Thymus (tissue), 11 donors: ENCODE results near the gene FAAP100. TPM values are rescaled to one million over a fixed set of nuclear protein-coding genes. Genes with fewer than 3 reads are reported as not detected.

Experiments used
- DNase-seq, 9 donors: peaks; one replicate each; pipeline ENCODE4 v3.0.0-alpha.2; 2013; ENCODE audit warnings: low spot score in 9 of 9, low read depth in 6 of 9, missing footprints in 1 of 9
- H3K27ac ChIP-seq, 2 donors: one replicate each; pipeline ENCODE4 v1.5.1; 2013; ENCODE audit warnings: control low read depth in 1 of 2, low read depth in 1 of 2, low read length in 1 of 2, mild to moderate bottlenecking in 1 of 2, moderate library complexity in 1 of 2
- H3K27me3 ChIP-seq, 2 donors: one replicate each; pipeline ENCODE4 v1.5.1; 2013; ENCODE audit warnings: low read length in 1 of 2; ENCODE audit not compliant: control insufficient read depth in 2 of 2, insufficient read depth in 1 of 2
- H3K36me3 ChIP-seq, 2 donors: one replicate each; pipeline ENCODE4 v1.5.1; 2013; ENCODE audit warnings: low read length in 1 of 2, mild to moderate bottlenecking in 1 of 2, moderate library complexity in 1 of 2; ENCODE audit not compliant: control insufficient read depth in 2 of 2, insufficient read depth in 2 of 2
- H3K4me1 ChIP-seq, 2 donors: one replicate each; pipeline ENCODE4 v1.5.1; 2013; ENCODE audit warnings: low read length in 2 of 2; ENCODE audit not compliant: control insufficient read depth in 2 of 2, insufficient read depth in 2 of 2
- H3K4me3 ChIP-seq, 2 donors: one replicate each; pipeline ENCODE4 v1.5.1; 2013; ENCODE audit warnings: low read length in 2 of 2, control low read depth in 1 of 2, mild to moderate bottlenecking in 1 of 2
- H3K9me3 ChIP-seq, 2 donors: one replicate each; pipeline ENCODE4 v1.5.1; 2013; ENCODE audit warnings: low read length in 1 of 2, mild to moderate bottlenecking in 1 of 2; ENCODE audit not compliant: control insufficient read depth in 2 of 2, insufficient read depth in 1 of 2
- WGBS: extraction: QIAGEN DNeasy Blood & Tissue Kit; methylation state at CpG from one replicate; pipeline ENCODE4 v1.1.7; 2013; 5-methylcytosine and 5-hydroxymethylcytosine counted together
- polyA plus RNA-seq: library from polyadenylated mRNA; stranded (reverse); fragments of 200-250 nt; gene quantifications from one replicate; pipeline ENCODE4 v1.2.3, GENCODE V29; 2013
- total RNA-seq: library from RNA; stranded (reverse); fragments of 120-200 nt; gene quantifications from one replicate; pipeline ENCODE4 v1.2.4, GENCODE V29; 2013
- donor health status: healthy.

Gene FAAP100
- total and polyA plus RNA-seq, 2 donors = 8.8 to 43.9 TPM

GRCh38 chr17:81544281-81544974 lies 7.7 kb downstream of the FAAP100 start:
- H3K9me3 ChIP-seq = no peaks in the 10 kb centered on the region
- no peaks in the 10 kb centered on the region for H3K27me3 ChIP-seq
- H3K4me3 ChIP-seq = no peak overlapping the region
- H3K4me1 ChIP-seq = no peaks in the 10 kb centered on the region
- peaks cover 72 to 87% of the 10 kb centered on the region in 2 donors for H3K36me3 ChIP-seq
- no peak overlapping the region for H3K27ac ChIP-seq
- 95% methylated on average over 16 of the region's 16 CpGs for WGBS
- no peak for DNase-seq

- Histone ChIP-seq H3K27me3 (no peaks in the 10 kb centered on the region), H3K4me1 (no peaks in the 10 kb centered on the region), H3K27ac (no peak overlapping the region), H3K9me3 (no peaks in the 10 kb centered on the region), H3K4me3 (no peak overlapping the region), H3K36me3 (peaks cover 70 to 86% of the 10 kb centered on the region in 2 donors)
- 98% methylated on average over 15 of the region's 15 CpGs for WGBS
- no peak for DNase-seq
Measured at GRCh38 chr17:81543756-81544155, 8.4 kb downstream of the FAAP100 start.

GRCh38 chr17:81543339-81543675 lies 8.8 kb downstream of the FAAP100 start:
- Histone ChIP-seq H3K36me3 (peaks cover 70 to 91% of the 10 kb centered on the region in 2 donors), H3K9me3 (peaks cover 0 to under 1% of the 10 kb centered on the region in 2 donors), H3K27ac (no peak overlapping the region), H3K4me1 (no peaks in the 10 kb centered on the region), H3K27me3 (peaks cover 0 to 2% of the 10 kb centered on the region in 2 donors), H3K4me3 (no peak overlapping the region)
- 98% methylated on average over 14 of the region's 14 CpGs for WGBS
- DNase-seq = no peak

- WGBS = 96% methylated on average over 15 of the region's 15 CpGs
- Histone ChIP-seq H3K4me3 (no peak overlapping the region), H3K27me3 (peaks cover 0 to 9% of the 10 kb centered on the region in 2 donors), H3K36me3 (peaks cover 63 to 89% of the 10 kb centered on the region in 2 donors), H3K27ac (no peak overlapping the region), H3K9me3 (peaks cover 0 to 7% of the 10 kb centered on the region in 2 donors), H3K4me1 (peaks cover 0 to under 1% of the 10 kb centered on the region in 2 donors)
- DNase-seq = no peak
Measured at GRCh38 chr17:81542431-81543338, 9.5 kb downstream of the FAAP100 start.

DNA sequence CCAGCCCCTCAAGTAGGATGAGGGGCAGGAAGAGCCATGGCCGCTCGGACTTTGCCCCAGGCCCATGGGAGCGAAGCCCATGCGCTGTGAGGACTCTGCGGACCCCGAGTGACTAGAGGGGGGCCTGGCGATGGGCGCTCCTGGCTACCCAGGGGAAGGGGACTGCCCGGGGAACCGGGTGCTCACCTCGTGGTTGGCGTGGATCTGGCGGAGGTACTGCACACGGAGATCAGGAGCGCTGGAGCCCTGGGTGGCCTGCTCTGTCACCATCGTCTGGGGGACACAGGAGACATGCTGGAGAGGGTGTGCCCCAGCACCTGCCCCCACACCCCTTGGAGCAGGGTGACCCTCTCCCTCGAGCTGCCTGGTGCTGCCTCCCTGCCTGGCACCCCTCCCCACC lies 11.0 kb downstream of the FAAP100 start:
- no peak overlapping the region for H3K4me3 ChIP-seq
- no peak overlapping the region for H3K27ac ChIP-seq
- peaks cover 0 to 5% of the 10 kb centered on the region in 2 donors for H3K4me1 ChIP-seq
- peaks cover 14 to 24% of the 10 kb centered on the region in 2 donors for H3K27me3 ChIP-seq
- no peak for DNase-seq
- peaks cover 48 to 73% of the 10 kb centered on the region in 2 donors for H3K36me3 ChIP-seq
- WGBS = 92% methylated on average over 17 of the region's 17 CpGs
- H3K9me3 ChIP-seq = peaks cover 0 to 16% of the 10 kb centered on the region in 2 donors

- peaks cover 0 to 5% of the 10 kb centered on the region in 2 donors for H3K4me1 ChIP-seq
- 98% methylated on average over 14 of the region's 14 CpGs for WGBS
- peaks cover 0 to 17% of the 10 kb centered on the region in 2 donors for H3K9me3 ChIP-seq
- H3K36me3 ChIP-seq = peaks cover 44 to 68% of the 10 kb centered on the region in 2 donors
- peaks cover 16 to 29% of the 10 kb centered on the region in 2 donors for H3K27me3 ChIP-seq
- no peak overlapping the region for H3K4me3 ChIP-seq
- no peak overlapping the region for H3K27ac ChIP-seq
- no peak for DNase-seq
Measured at GRCh38 chr17:81540676-81541027, 11.5 kb downstream of the FAAP100 start.

DNA sequence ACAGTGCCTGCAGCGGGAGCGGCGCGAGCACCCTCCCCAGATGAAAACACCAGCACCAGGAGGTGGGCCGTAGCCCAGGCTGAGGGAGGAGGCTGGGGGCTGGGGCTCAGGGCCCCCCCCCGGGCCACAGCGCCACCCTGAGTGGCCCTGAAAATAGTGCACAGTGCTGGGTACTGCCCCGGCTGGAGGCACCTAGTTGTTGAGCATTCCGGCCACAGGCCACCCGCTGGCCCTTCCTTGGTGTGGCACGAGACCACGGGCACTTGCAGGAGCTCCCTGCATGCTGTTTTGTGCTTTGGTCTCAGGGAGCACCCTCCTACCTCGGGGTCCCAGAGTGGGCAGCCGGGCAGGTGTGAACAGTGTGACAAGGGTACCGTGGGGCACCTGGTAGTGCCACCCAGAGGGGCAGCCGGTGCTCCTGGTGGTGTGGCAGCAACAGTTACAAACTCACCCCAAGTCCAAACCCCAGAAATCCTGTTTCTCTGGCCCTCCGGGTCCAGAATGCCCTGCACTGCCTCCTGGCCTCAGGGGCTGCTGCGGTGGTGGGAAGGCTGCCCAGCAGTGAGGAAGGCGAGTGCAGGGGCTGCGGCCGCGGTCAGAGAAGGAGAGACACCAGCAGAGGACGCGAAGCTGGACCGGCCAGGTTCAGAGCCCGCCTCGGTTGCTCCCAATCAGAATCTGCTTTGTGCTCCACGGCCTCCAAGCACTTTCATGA lies 12.0 kb downstream of the FAAP100 start:
- peaks cover 40 to 63% of the 10 kb centered on the region in 2 donors for H3K36me3 ChIP-seq
- H3K4me1 ChIP-seq = peaks cover 0 to 5% of the 10 kb centered on the region in 2 donors
- DNase-seq = no peak
- H3K9me3 ChIP-seq = peaks cover 0 to 17% of the 10 kb centered on the region in 2 donors
- no peak overlapping the region for H3K4me3 ChIP-seq
- H3K27me3 ChIP-seq = peaks cover 20 to 33% of the 10 kb centered on the region in 2 donors
- WGBS = 98% methylated on average over 28 of the region's 28 CpGs
- no peak overlapping the region for H3K27ac ChIP-seq

GRCh38 chr17:81539571-81539900 lies 12.6 kb downstream of the FAAP100 start:
- H3K27me3 ChIP-seq = peaks cover 26 to 38% of the 10 kb centered on the region in 2 donors
- H3K27ac ChIP-seq = no peak overlapping the region
- no peak overlapping the region for H3K4me3 ChIP-seq
- peaks cover 0 to 17% of the 10 kb centered on the region in 2 donors for H3K9me3 ChIP-seq
- DNase-seq = no peak
- peaks cover 36 to 57% of the 10 kb centered on the region in 2 donors for H3K36me3 ChIP-seq
- WGBS = 94% methylated on average over 10 of the region's 10 CpGs
- peaks cover 0 to 5% of the 10 kb centered on the region in 2 donors for H3K4me1 ChIP-seq
